GM12891 (cell line): Measurements from ENCODE around the gene NAP1L5.

Experiments
- DNase-seq: peaks from one replicate; pipeline ENCODE4 v3.0.0; 2011; ENCODE audit warnings: low spot score; ENCODE audit not compliant: insufficient read length
- FAIRE-seq: peaks from 2 replicates; lab custom pipeline; 2011; peaks lifted over from hg19 to GRCh38; lab: Jason Lieb, UNC
- PAX5 ChIP-seq: IDR thresholded peaks from 2 replicates; pipeline ENCODE4 v1.6.1; 2011; ENCODE audit warnings: low read length, moderate library complexity, mild to moderate bottlenecking; ENCODE audit not compliant: insufficient read depth, severe bottlenecking
- POLR2A ChIP-seq: IDR thresholded peaks from 2 replicates; pipeline ENCODE4 v1.6.1; 2011; ENCODE audit warnings: low read depth, low read length, control low read depth
- POLR2AphosphoS5 ChIP-seq: IDR thresholded peaks from 2 replicates; pipeline ENCODE4 v1.6.1; 2011; ENCODE audit warnings: low read depth, low read length, control low read depth
- POU2F2 ChIP-seq: IDR thresholded peaks from 2 replicates; pipeline ENCODE4 v1.6.1; 2011; ENCODE audit warnings: low read depth, mild to moderate bottlenecking, control low read depth, low read length, moderate library complexity
- SPI1 ChIP-seq: IDR thresholded peaks from 2 replicates; pipeline ENCODE4 v1.6.1; 2011; ENCODE audit warnings: low read depth, low read length, control low read depth
- TAF1 ChIP-seq: IDR thresholded peaks from 2 replicates; pipeline ENCODE4 v1.6.1; 2011; ENCODE audit warnings: low read depth, low read length, control low read depth

Gene NAP1L5

GRCh38 chr4:88649716-88650115 is 47.9 kb downstream of the NAP1L5 start:
- DNase-seq (no peak), FAIRE-seq (no peak)
- TF ChIP-seq POU2F2 (no peak), PAX5 (no peak), POLR2A (no peak), TAF1 (no peak), POLR2AphosphoS5 (no peak), SPI1 (no peak)

- no peak for FAIRE-seq
- no peak for DNase-seq
- no peak for TF ChIP-seq POLR2A
- no peak for TF ChIP-seq POLR2AphosphoS5
- TF ChIP-seq PAX5: no peak
- no peak for TF ChIP-seq SPI1
- TF ChIP-seq POU2F2: no peak
- TF ChIP-seq TAF1: no peak
Measured at GRCh38 chr4:88646528-88647280, 50.9 kb downstream of the NAP1L5 start.

DNA sequence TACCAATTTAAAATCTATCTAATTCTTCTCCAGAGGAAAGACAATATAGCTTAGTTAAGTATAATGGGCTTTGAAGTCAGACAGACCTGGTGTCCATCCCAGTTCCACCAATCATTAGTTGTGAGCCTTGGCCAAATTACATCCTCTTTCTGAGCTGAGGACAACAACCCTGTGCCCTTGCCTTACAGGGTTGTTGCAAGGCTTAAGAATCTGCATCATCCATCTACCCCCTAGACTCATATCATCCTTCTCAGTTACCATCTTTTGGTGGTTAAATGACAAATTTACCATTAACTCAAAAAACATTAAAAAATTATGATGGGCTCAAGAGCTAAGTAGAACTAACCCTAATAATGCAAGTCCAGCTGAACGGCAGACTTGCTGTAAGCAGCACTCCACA is 51.6 kb downstream of the NAP1L5 start:
- FAIRE-seq: no peak

More for the DNA sequence above, 51.6 kb downstream of the NAP1L5 start:
- no peak for DNase-seq
- TF ChIP-seq POU2F2: no peak
- no peak for TF ChIP-seq POLR2A
- no peak for TF ChIP-seq SPI1
